Vagina (tissue), 2 donors: ENCODE measurements around the gene SLAIN1.
A peak's percentile ranks its signal among the peaks of the same experiment; 100 is the strongest.

Experiments used
- CTCF ChIP-seq, 3 experiments: fragments of 450-650 bp in 2 of 3; fragments of 200-600 bp in 1 of 3; sonication (generic) in 1 of 3; IDR thresholded peaks; one replicate each; pipeline ENCODE4 v1.5.1; 2017 to 2019; ENCODE audit warnings: antibody characterized with exemption in 3 of 3, mild to moderate bottlenecking in 2 of 3, moderate library complexity in 2 of 3
- POLR2A ChIP-seq, 2 donors: fragments of 450-650 bp; IDR thresholded peaks; one replicate each; pipeline ENCODE4 v1.6.1; 2017; ENCODE audit warnings: antibody characterized with exemption in 2 of 2, mild to moderate bottlenecking in 2 of 2, moderate library complexity in 2 of 2

- TF ChIP-seq CTCF (IDR thresholded peaks at IDR 0.05) (peak; percentile 25 to 62 (median 57)), POLR2A (IDR thresholded peaks at IDR 0.05) (no peak)
These were observed 54.3 kb downstream of the SLAIN1 start for GRCh38 chr13:77751513-77752456.
